Stimulated activated CD8-positive, alpha-beta memory T cell treated with anti-CD3 and anti-CD28 coated beads, Interleukin-4, amount 100 ng/mL, for 1 hour (primary cell): ENCODE data around the gene TRAPPC2L.
"Not testable (repeated sequence)": the region's sequence is repeated elsewhere in the genome, so short reads cannot be mapped to it uniquely, and the experiment has no call there.

Experiments
- DNase-seq, 2 donors: peaks; one replicate each; pipeline ENCODE4 v3.0.0-alpha.2; 2020; ENCODE audit warnings: low read depth in 2 of 2, low spot score in 1 of 2

The TRAPPC2L gene

GRCh38 chr16:88888057-88888456, 31.1 kb downstream of the TRAPPC2L start:
- no peak for DNase-seq

- DNase-seq, result no peak
These were observed 31.8 kb downstream of the TRAPPC2L start for GRCh38 chr16:88888461-88889387.

DNA sequence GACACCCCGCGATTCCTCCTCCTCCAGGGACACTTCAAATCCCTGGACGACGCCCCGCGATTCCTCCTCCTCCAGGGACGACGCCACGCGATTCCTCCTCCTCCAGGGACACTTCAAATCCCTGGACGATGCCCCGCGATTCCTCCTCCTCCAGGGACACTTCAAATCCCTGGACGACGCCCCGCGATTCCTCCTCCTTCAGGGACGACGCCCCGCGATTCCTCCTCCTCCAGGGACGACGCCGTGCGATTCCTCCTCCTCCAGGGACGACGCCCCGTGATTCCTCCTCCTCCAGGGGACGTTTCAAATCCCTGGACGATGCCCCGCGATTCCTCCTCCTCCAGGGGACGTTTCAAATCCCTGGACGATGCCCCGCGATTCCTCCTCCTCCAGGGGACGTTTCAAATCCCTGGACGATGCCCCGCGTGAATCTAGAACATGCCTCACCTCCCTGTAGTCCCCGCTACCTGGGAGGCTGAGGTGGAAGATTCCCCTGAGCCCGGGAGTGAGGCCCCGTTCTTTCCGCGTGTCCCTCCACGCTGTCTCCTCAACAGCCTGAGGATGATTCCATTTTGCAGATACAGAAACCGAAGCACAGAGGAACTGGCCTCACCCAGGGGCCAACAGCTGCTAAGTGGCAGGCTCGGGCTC, 32.9 kb downstream of the TRAPPC2L start:
- not testable (repeated sequence) for DNase-seq

- DNase-seq, result no peak
These were observed 34.2 kb downstream of the TRAPPC2L start for GRCh38 chr16:88891083-88891482.

GRCh38 chr16:88892065-88892464, 35.1 kb downstream of the TRAPPC2L start:
- DNase-seq, result no peak

DNA sequence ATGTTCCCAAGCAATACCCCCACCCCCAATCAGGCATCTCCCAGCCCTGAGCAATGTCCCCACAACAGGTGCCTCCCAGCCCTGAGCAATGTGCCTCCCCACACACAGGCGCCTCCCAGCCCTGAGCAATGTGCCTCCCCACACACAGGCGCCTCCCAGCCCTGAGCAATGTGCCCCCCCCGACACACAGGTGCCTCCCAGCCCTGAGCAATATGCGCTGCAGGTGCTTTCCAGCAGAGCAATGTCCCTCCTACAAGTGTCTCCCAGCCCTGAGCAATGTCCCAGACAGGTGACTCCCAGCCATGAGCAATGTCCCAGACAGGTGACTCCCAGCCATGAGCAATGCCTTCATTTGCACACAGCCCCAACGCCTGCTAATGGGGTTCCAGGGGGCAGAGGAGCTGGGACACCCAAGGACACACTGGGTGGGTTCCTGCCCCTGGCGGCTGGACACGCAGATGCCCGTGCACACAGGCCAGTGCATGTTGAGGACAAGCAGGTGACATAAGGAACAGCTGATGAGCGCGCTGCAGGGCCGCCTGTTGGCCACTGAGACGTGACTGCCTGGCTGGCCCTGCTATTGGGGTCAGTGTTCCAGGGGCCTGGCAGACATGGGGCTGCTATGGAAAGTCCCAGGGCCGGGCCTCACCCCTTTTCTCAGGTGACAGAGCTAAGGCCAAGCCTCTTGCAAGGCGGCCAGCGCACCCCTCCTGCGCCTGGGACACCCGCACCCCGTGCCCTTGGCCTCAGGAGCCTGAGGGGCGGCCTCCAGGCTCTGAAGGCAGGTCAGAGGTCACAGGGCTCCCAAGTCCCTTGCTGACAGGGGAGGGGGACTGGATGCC, 36.4 kb downstream of the TRAPPC2L start:
- DNase-seq, result no peak

- not testable (repeated sequence) for DNase-seq
These were observed 37.3 kb downstream of the TRAPPC2L start for GRCh38 chr16:88894266-88894665.

DNA sequence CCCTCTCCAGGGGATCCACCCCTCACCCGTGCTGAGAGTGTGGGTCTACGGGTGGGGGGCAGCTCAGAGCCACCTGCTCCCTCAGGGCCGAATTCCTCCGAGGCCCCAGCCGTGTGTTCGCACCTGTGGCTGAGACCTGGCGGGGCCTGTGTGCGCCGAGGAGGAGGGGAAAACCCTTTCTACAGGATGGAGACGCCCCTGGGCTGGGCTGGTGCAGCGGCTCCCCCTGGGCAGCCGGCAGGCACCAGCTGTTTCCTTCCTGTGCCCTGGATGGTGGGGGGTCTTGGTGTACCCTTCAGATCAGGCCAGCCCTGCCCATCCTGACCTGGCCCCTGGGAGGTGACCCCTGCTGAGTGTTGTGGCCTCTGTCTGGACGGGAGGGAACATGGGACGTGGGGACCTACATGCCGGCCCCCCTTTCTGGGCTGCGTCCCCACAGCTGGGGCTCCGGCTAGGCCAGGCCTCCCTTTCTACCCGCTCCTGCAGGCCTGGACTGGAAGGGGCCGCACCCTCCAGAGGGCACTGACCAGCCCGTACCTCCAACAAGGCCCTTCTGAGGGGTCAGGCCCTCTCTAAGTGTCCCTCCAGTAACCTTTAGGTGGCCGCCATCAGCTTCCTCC, 37.9 kb downstream of the TRAPPC2L start:
- DNase-seq, result no peak

- DNase-seq, result no peak
These were observed 38.4 kb downstream of the TRAPPC2L start for GRCh38 chr16:88895335-88895734.

- no peak for DNase-seq
These were observed 39.5 kb downstream of the TRAPPC2L start for GRCh38 chr16:88896238-88897070.

DNA sequence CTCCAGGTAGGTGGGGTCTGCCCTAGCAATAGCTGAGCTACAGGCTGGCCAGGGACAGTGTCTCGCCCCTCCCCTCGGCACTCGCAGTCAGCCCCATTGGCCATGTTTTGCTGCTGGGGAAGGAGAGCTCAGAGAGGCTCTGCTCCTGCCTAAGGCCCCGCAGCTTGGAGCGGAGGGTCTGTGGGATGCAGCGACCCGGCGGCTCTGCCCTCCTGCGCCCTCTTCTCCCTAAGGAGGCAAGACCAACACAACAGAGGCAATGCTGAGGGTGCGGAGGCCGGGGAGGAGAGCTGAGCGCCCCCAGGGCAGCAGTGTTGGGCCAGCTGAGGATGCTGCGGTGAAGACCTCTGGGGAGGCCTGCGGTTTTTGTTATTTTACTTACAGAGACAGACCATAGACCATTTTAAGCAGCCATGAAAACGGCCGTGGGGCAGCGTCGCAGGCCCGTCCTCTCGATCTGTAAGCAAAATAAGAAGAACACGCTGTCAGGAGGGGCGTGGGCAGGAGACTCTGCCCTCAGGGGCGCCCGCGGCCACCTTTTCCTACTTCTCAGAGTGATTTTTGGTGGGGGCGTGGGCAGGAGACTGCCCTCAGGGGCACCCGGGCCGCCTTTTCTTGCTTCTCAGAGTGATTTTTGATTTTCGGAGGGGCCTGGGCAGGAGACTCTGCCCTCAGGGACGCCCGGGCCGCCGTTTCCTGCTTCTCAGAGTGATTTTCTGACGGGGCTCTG, 40.9 kb downstream of the TRAPPC2L start:
- no peak for DNase-seq

- DNase-seq, result no peak
These were observed 43.2 kb downstream of the TRAPPC2L start for GRCh38 chr16:88899901-88900661.

DNA sequence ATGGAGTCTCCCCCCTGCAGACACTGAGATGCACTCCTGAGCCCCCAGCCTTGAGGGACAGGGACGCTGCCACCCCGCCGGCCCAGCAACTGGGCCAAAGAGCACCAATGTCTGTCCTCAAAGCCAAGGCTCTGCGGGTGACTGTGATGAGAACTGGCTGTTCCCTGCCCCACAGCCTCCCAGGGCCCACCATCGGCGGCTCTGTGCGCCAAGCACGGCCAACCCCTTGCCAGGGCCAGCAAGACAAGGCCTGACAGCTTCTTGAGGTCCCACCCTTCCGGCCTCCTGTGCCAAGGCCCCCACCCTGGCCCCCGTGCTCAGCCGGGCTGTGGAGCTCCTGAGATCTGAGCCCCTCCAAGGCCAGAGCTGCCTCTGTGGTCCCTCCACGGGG, 43.7 kb downstream of the TRAPPC2L start:
- DNase-seq, result no peak

GRCh38 chr16:88901718-88902337, 44.9 kb downstream of the TRAPPC2L start:
- DNase-seq, result no peak

DNA sequence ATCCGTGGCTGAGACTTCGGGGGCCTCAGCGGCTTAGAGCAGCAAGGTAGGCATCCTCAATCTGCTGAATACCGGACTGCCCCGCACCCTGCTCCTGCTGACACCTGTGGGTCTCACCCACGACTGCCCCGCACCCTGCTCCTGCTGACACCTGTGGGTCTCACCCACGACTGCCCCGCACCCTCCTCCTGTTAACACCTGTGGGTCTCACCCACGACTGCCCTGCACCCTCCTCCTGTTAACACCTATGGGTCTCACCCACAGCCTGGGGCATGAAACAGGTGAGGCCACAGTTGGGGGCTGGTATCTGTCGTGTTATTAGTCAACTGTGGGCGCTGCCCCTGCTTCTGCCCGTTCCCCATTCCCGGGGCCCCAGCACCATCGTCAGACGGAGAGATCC, 45.8 kb downstream of the TRAPPC2L start:
- no peak for DNase-seq

- no peak for DNase-seq
These were observed 46.3 kb downstream of the TRAPPC2L start for GRCh38 chr16:88903267-88903666.

- DNase-seq, result no peak
These were observed 47.9 kb downstream of the TRAPPC2L start for GRCh38 chr16:88904676-88905365.

GRCh38 chr16:88905563-88905962, 48.6 kb downstream of the TRAPPC2L start:
- no peak for DNase-seq
